Neural cell (in vitro differentiated cells): ENCODE results near the gene RNU2-63P. TPM values are rescaled to one million over a fixed set of nuclear protein-coding genes. Genes with fewer than 3 reads are reported as not detected.
"Not testable (repeated sequence)": the region's sequence is repeated elsewhere in the genome, so short reads cannot be mapped to it uniquely, and the experiment has no call there.

Source experiments
- H2AFZ ChIP-seq: fragments of 200-600, 300-800 bp; sonication (generic), shearing (Covaris generic); 2 replicates; pipeline ENCODE4 v1.6.0; 2014; ENCODE audit warnings: low read depth, mild to moderate bottlenecking, antibody characterized with exemption, low read length, moderate library complexity
- H3F3A ChIP-seq: fragments of 200-600 bp; shearing (Covaris generic); 2 replicates; pipeline ENCODE4 v1.6.1; 2016; ENCODE audit warnings: mild to moderate bottlenecking, moderate library complexity, mixed read lengths, antibody characterized with exemption, low read length; ENCODE audit not compliant: insufficient read depth, poor library complexity, severe bottlenecking
- H3K27ac ChIP-seq: fragments of 200-600, 300-800 bp; sonication (generic), shearing (Covaris generic); 2 replicates; pipeline ENCODE4 v1.5.1; 2014; ENCODE audit warnings: mild to moderate bottlenecking, low read length, moderate library complexity
- H3K27me3 ChIP-seq: fragments of 300-800, 200-600 bp; sonication (generic), shearing (Covaris generic); 2 replicates; pipeline ENCODE4 v1.6.0; 2014; ENCODE audit warnings: mild to moderate bottlenecking, low read depth, low read length, moderate library complexity; ENCODE audit not compliant: insufficient read depth
- H3K36me3 ChIP-seq: fragments of 300-800, 200-600 bp; sonication (generic), shearing (Covaris generic); 2 replicates; pipeline ENCODE4 v1.5.1; 2014; ENCODE audit warnings: mild to moderate bottlenecking, antibody characterized with exemption, low read length, moderate library complexity; ENCODE audit not compliant: insufficient read depth
- H3K4me2 ChIP-seq: fragments of 300-800, 200-600 bp; sonication (generic), shearing (Covaris generic); 2 replicates; pipeline ENCODE4 v1.6.0; 2014; ENCODE audit warnings: mild to moderate bottlenecking, low read length
- H3K4me3 ChIP-seq: fragments of 300-800, 200-600 bp; sonication (generic), shearing (Covaris generic); 2 replicates; pipeline ENCODE4 v1.5.1; 2014; ENCODE audit warnings: mild to moderate bottlenecking, low read length, moderate library complexity
- H3K79me2 ChIP-seq: fragments of 200-600 bp; shearing (Covaris generic); replicated peaks from 2 replicates; pipeline ENCODE4 v1.6.0; 2014; ENCODE audit warnings: mild to moderate bottlenecking, low read length, moderate library complexity; ENCODE audit not compliant: insufficient read depth
- H3K9ac ChIP-seq: fragments of 300-800, 200-600 bp; sonication (generic), shearing (Covaris generic); 2 replicates; pipeline ENCODE4 v1.6.1; 2016; ENCODE audit warnings: mild to moderate bottlenecking, low read length, mixed read lengths
- H3K9me2 ChIP-seq: fragments of 200-600 bp; shearing (Covaris generic); 2 replicates; pipeline ENCODE4 v1.6.1; 2016; ENCODE audit warnings: mild to moderate bottlenecking, low read length, mixed read lengths; ENCODE audit not compliant: insufficient read depth
- H3K9me3 ChIP-seq: fragments of 200-600, 300-800 bp; sonication (generic), shearing (Covaris generic); 2 replicates; pipeline ENCODE4 v1.6.1; 2016; ENCODE audit warnings: mild to moderate bottlenecking, mixed run types, low read length, moderate library complexity, mixed read lengths
- H4K20me1 ChIP-seq: fragments of 200-600 bp; shearing (Covaris generic); 2 replicates; pipeline ENCODE4 v1.6.1; 2016; ENCODE audit warnings: mild to moderate bottlenecking, mixed run types; ENCODE audit not compliant: insufficient read depth
- POLR2AphosphoS5 ChIP-seq: IDR thresholded peaks from 2 replicates; pipeline ENCODE4 v1.6.1; 2012
- RAD21 ChIP-seq: fragments of 450-650 bp; conservative IDR thresholded peaks from 2 replicates; pipeline ENCODE4 v1.6.1; 2014; ENCODE audit warnings: antibody characterized with exemption, mild to moderate bottlenecking, moderate library complexity
- SMC3 ChIP-seq: fragments of 450-650 bp; conservative IDR thresholded peaks from 2 replicates; pipeline ENCODE4 v1.6.1; 2014; ENCODE audit warnings: antibody characterized with exemption, mild to moderate bottlenecking, moderate library complexity; ENCODE audit not compliant: poor library complexity
- polyA plus RNA-seq: library from polyadenylated mRNA; depleted of rRNA; stranded (reverse); fragments of >200 nt; gene quantifications from 2 replicates; pipeline ENCODE4 v1.2.3, GENCODE V29; 2014
- TF ChIP-seq, protein P1 (sequence below): fragments of 450-650 bp; IDR thresholded peaks from 2 replicates; pipeline ENCODE4 v1.5.1; 2014; ENCODE audit warnings: antibody characterized with exemption, mild to moderate bottlenecking, moderate library complexity; ENCODE audit not compliant: poor library complexity, severe bottlenecking

The RNU2-63P gene
- polyA plus RNA-seq, 1 donor from 2014 or later, result not detected

- TF ChIP-seq RAD21, result no peak
- no peak for TF ChIP-seq POLR2AphosphoS5
- no peak for TF ChIP-seq SMC3
- TF ChIP-seq, protein P1, sequence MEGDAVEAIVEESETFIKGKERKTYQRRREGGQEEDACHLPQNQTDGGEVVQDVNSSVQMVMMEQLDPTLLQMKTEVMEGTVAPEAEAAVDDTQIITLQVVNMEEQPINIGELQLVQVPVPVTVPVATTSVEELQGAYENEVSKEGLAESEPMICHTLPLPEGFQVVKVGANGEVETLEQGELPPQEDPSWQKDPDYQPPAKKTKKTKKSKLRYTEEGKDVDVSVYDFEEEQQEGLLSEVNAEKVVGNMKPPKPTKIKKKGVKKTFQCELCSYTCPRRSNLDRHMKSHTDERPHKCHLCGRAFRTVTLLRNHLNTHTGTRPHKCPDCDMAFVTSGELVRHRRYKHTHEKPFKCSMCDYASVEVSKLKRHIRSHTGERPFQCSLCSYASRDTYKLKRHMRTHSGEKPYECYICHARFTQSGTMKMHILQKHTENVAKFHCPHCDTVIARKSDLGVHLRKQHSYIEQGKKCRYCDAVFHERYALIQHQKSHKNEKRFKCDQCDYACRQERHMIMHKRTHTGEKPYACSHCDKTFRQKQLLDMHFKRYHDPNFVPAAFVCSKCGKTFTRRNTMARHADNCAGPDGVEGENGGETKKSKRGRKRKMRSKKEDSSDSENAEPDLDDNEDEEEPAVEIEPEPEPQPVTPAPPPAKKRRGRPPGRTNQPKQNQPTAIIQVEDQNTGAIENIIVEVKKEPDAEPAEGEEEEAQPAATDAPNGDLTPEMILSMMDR, result no peak
- no peaks in the 10 kb centered on the region for H3K36me3 ChIP-seq
- H3K79me2 ChIP-seq, result no peaks in the 10 kb centered on the region
- H3K4me2 ChIP-seq, result no peak overlapping the region
- H3K27me3 ChIP-seq, result no peaks in the 10 kb centered on the region
- no peak overlapping the region for H3K4me3 ChIP-seq
- no peaks in the 10 kb centered on the region for H3K9me2 ChIP-seq
- no peak overlapping the region for H3K27ac ChIP-seq
- H3K9me3 ChIP-seq, result no peaks in the 10 kb centered on the region
- no peaks in the 10 kb centered on the region for H4K20me1 ChIP-seq
- no peaks in the 10 kb centered on the region for H3F3A ChIP-seq
- H2AFZ ChIP-seq, result no peak overlapping the region
- no peak overlapping the region for H3K9ac ChIP-seq
Measured at GRCh38 chr2:87995756-87996155, 20.6 kb downstream of the RNU2-63P start.

DNA sequence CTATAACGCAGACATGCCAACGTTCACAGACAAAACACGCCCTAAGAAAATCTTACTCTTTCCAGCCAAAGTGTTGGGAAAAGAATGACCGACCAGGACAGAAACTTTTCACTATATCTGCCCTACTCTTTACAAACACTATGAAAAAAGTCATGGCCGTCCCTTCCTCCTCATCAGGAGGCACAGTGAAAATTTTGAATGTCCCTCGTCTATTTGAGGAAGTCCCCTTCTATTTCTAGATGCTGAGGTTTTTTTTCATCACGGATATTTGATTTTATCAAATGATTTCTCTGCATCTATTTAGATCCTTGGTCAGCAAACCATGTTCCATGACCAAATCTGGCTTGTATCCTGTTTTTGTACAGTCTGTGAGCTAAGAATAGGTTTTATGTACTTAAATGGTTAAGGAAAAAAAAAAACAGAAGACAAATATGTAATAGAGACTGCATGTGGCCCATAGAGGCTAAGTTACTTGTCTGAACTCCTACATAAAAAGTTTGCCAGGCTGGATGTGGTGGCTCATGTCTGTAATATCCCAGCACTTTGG lies 22.0 kb downstream of the RNU2-63P start:
- H3K4me2 ChIP-seq, H4K20me1 ChIP-seq, H3K36me3 ChIP-seq, H3K9me3 ChIP-seq, H2AFZ ChIP-seq, H3K9ac ChIP-seq, H3K27me3 ChIP-seq, H3K9me2 ChIP-seq, H3K27ac ChIP-seq, H3K79me2 ChIP-seq, H3K4me3 ChIP-seq, H3F3A ChIP-seq: not testable (repeated sequence)

- not testable (repeated sequence) for H3K27ac ChIP-seq, H3K9ac ChIP-seq
Measured at GRCh38 chr2:87992569-87992968, 23.8 kb downstream of the RNU2-63P start.

DNA sequence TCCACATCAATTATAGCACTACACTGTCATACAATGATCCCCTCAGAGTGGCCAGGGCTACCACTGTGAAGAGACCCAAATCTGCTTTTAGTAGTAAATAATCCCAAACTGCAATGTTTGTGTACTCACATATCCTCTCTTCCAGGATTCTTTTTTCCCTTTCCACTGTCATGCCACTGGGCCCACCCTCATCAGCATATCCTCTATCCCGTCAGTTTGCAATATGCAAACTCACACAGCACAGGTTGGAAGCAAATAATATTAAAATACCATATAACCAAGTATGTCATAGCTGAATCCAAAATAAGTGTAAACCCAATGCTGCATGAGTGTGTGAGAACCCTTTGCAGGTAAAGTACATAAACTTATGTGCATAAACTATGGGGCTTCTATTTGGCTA lies 28.9 kb downstream of the RNU2-63P start:
- not testable (repeated sequence) for H2AFZ ChIP-seq, H3K9me2 ChIP-seq, H3K9me3 ChIP-seq, H4K20me1 ChIP-seq, H3K4me3 ChIP-seq, H3K27me3 ChIP-seq, H3K79me2 ChIP-seq, H3K4me2 ChIP-seq, H3F3A ChIP-seq, H3K27ac ChIP-seq, H3K36me3 ChIP-seq, H3K9ac ChIP-seq

More at GRCh38 chr2:87992569-87992968, 23.8 kb downstream of the RNU2-63P start:
- H3K4me3 ChIP-seq, H3F3A ChIP-seq, H3K27me3 ChIP-seq, H3K4me2 ChIP-seq, H3K36me3 ChIP-seq, H2AFZ ChIP-seq, H3K9me3 ChIP-seq, H4K20me1 ChIP-seq, H3K9me2 ChIP-seq, H3K79me2 ChIP-seq: not testable (repeated sequence)

- H2AFZ ChIP-seq, H3K9ac ChIP-seq, H3F3A ChIP-seq, H3K9me3 ChIP-seq, H3K27ac ChIP-seq, H4K20me1 ChIP-seq, H3K4me3 ChIP-seq, H3K4me2 ChIP-seq, H3K79me2 ChIP-seq, H3K9me2 ChIP-seq, H3K36me3 ChIP-seq, H3K27me3 ChIP-seq: not testable (repeated sequence)
Measured at GRCh38 chr2:87985902-87986301, 30.4 kb downstream of the RNU2-63P start.

DNA sequence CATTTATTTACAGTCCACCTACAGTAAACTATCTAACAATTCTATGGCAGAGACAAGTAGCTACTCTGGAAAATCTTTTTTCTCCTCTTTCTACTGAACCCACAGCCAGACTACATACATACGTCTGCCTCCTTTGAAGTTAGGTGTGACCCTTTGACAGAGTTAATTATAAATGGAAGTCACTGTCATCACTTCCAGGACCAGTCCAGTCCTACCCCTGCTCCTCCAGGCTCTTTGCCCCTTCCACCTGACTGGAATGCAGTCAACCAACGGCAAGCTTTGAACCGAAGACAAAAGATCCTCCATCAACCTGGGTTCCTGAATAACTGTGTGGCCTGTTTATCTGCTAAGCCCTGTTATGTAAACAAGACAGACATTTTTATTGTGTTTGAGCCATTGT lies 35.2 kb downstream of the RNU2-63P start:
- H3K27me3 ChIP-seq, H3K36me3 ChIP-seq, H3K9me2 ChIP-seq, H3K4me2 ChIP-seq, H3K79me2 ChIP-seq, H3K27ac ChIP-seq, H4K20me1 ChIP-seq, H3K9ac ChIP-seq, H2AFZ ChIP-seq, H3F3A ChIP-seq, H3K9me3 ChIP-seq, H3K4me3 ChIP-seq: not testable (repeated sequence)

DNA sequence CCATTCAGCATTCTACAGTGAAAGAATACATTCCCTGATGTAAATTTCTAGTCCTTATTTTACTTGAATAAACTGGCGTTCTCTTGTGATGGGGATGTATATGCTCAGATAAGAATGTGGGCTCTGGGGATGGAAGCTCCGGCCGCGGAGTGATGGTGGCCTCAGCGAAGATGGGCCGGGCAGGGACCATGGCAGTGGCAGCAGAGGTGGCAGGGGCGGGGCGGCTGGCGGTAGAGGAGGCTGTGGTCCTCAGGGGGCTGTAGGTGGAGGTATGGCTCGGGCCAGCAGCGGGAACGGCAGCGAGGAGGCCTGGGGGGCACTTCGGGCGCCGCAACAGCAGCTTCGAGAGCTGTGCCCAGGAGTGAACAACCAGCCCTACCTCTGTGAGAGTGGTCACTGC lies 44.0 kb downstream of the RNU2-63P start:
- not testable (repeated sequence) for H3K36me3 ChIP-seq, H3K4me2 ChIP-seq, H3K27ac ChIP-seq, H2AFZ ChIP-seq, H3K79me2 ChIP-seq, H4K20me1 ChIP-seq, H3K9ac ChIP-seq, H3K9me3 ChIP-seq, H3F3A ChIP-seq, H3K9me2 ChIP-seq, H3K27me3 ChIP-seq, H3K4me3 ChIP-seq
